Parathyroid adenoma (tissue), 2 donors: Measurements from ENCODE around the gene ZNF526.

Experiments
- H2AFZ ChIP-seq: fragments of 300-600 bp; sonication (generic); one replicate; pipeline ENCODE4 v1.7.0; 2017; ENCODE audit warnings: antibody characterized with exemption, mild to moderate bottlenecking
- H3K27ac ChIP-seq: fragments of 300-600 bp; sonication (generic); one replicate; pipeline ENCODE4 v1.7.0; 2017
- H3K27me3 ChIP-seq: fragments of 300-600 bp; sonication (generic); one replicate; pipeline ENCODE4 v1.7.0; 2017; ENCODE audit warnings: low read length; ENCODE audit not compliant: control insufficient read depth, insufficient read depth
- H3K36me3 ChIP-seq: fragments of 300-600 bp; sonication (generic); one replicate; pipeline ENCODE4 v1.7.0; 2017; ENCODE audit warnings: low read length; ENCODE audit not compliant: control insufficient read depth, insufficient read depth
- H3K4me1 ChIP-seq: fragments of 300-600 bp; sonication (generic); one replicate; pipeline ENCODE4 v1.7.0; 2017; ENCODE audit warnings: control low read depth
- H3K4me2 ChIP-seq: fragments of 300-600 bp; sonication (generic); one replicate; pipeline ENCODE4 v1.7.0; 2017; ENCODE audit warnings: low read length
- H3K4me3 ChIP-seq: fragments of 300-600 bp; sonication (generic); one replicate; pipeline ENCODE4 v1.7.0; 2017; ENCODE audit warnings: low read depth, low read length
- H3K79me2 ChIP-seq: fragments of 300-600 bp; sonication (generic); one replicate; pipeline ENCODE4 v1.7.0; 2017; ENCODE audit warnings: control low read depth
- H3K9ac ChIP-seq: fragments of 300-600 bp; sonication (generic); one replicate; pipeline ENCODE4 v1.7.0; 2017; ENCODE audit warnings: mild to moderate bottlenecking
- H3K9me3 ChIP-seq: fragments of 300-600 bp; sonication (generic); one replicate; pipeline ENCODE4 v1.7.0; 2017; ENCODE audit warnings: low read length; ENCODE audit not compliant: control insufficient read depth
- CTCF ChIP-seq: fragments of 300-600 bp; sonication (generic); IDR thresholded peaks from one replicate; pipeline ENCODE4 v1.7.0; 2017; ENCODE audit warnings: antibody characterized with exemption, mild to moderate bottlenecking
- donor health status: primary hyperparathyroidism.

ZNF526 gene

GRCh38 chr19:42198676-42199439 lies 21.3 kb upstream of the ZNF526 start:
- H3K9me3 ChIP-seq = no peaks in the 10 kb centered on the region
- H3K4me3 ChIP-seq = no peak overlapping the region
- TF ChIP-seq CTCF = no peak
- no peak overlapping the region for H3K4me2 ChIP-seq
- no peaks in the 10 kb centered on the region for H3K27me3 ChIP-seq
- H3K4me1 ChIP-seq = peaks cover 4% of the 10 kb centered on the region
- H3K9ac ChIP-seq = no peak overlapping the region
- no peak overlapping the region for H2AFZ ChIP-seq
- H3K79me2 ChIP-seq = peaks cover 21% of the 10 kb centered on the region
- H3K27ac ChIP-seq = no peak overlapping the region
- H3K36me3 ChIP-seq = no peaks in the 10 kb centered on the region

DNA sequence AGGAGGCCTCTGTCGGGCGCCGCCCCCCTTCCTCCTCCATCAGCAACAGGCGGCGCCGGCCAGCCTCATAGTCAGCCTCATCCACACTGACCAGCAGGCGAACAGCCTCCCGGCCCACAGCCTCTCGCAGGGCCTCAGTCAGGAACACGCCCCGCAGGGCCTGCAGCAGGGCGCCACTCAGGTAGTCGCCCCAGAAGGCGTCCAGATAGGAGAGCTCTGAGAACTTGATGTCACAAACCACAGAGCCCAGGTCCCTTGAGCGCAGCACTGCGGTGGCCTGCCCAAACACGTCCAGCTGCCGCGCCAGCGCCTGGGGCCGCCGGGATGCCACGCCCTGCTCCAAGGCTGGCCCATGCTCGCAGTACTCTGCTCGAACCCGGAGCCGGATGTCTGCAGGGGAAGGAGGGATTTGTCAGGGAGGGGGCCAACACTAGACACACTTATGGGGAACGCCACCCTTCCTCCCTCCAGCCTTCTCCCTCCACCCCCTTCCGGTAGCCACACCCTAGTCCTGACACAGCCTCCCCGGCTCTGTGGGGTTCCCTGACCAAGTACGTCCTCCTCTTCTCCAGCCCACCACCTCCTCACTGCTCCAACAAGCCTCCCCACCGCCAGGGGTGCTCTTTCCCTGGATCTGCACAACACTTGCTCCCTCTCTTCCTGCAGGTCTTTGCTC lies 20.5 kb upstream of the ZNF526 start:
- no peak overlapping the region for H3K9ac ChIP-seq
- no peak overlapping the region for H3K4me3 ChIP-seq
- H3K27me3 ChIP-seq = no peaks in the 10 kb centered on the region
- H3K36me3 ChIP-seq = no peaks in the 10 kb centered on the region
- TF ChIP-seq CTCF = no peak
- H3K9me3 ChIP-seq = no peaks in the 10 kb centered on the region
- no peak overlapping the region for H3K4me2 ChIP-seq
- peaks cover 5% of the 10 kb centered on the region for H3K4me1 ChIP-seq
- H3K79me2 ChIP-seq = peaks cover 25% of the 10 kb centered on the region
- H3K27ac ChIP-seq = no peak overlapping the region
- no peak overlapping the region for H2AFZ ChIP-seq

- Histone ChIP-seq H3K27me3 (no peaks in the 10 kb centered on the region), H3K36me3 (no peaks in the 10 kb centered on the region), H3K9ac (no peak overlapping the region), H3K4me2 (no peak overlapping the region), H3K4me3 (no peak overlapping the region), H3K4me1 (peaks cover 5% of the 10 kb centered on the region), H3K79me2 (peaks cover 30% of the 10 kb centered on the region), H2AFZ (no peak overlapping the region), H3K9me3 (no peaks in the 10 kb centered on the region), H3K27ac (no peak overlapping the region)
- no peak for TF ChIP-seq CTCF
These were observed 19.9 kb upstream of the ZNF526 start for GRCh38 chr19:42200116-42200715.

DNA sequence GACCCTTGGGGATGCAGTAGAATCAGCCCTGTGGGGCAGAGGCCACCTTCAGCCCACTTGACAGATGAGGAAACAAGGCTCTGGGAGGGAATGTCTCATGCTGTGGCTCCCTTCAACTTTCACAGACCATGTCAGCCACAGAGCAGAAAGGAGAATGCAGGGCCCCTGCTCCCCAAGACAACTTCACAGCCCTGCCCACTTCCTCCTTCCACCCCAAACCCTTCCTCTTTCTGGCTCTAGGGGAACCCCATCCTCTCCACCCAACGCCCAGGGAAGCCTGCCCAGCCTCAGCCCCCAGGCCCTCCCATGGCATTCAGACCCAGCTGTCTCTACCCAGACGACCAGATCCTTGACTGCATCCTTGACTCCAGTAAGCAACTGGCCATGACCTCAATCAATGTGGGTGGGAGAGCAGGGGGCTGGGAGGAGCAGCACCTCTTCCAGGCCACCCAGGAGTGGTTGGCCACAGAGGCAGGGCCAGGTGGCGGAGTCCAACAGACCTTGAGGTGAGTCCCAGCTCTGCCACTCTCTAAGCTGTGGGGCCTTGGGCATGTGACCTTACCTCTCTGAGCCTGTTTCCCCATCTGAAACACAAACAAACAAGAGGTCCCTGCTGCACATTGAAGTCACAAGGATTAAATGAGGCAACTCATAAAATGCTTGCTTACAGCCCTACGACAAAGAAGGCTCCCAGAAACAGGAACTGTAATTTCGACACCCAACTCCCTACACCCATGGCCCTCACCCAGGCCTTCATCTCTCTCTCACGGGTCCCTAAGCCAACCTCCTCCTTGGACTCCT lies 18.4 kb upstream of the ZNF526 start:
- no peak overlapping the region for H2AFZ ChIP-seq
- no peak overlapping the region for H3K4me2 ChIP-seq
- no peaks in the 10 kb centered on the region for H3K27me3 ChIP-seq
- H3K4me1 ChIP-seq = peaks cover 5% of the 10 kb centered on the region
- H3K79me2 ChIP-seq = peaks cover 43% of the 10 kb centered on the region
- H3K36me3 ChIP-seq = no peaks in the 10 kb centered on the region
- no peak overlapping the region for H3K4me3 ChIP-seq
- no peaks in the 10 kb centered on the region for H3K9me3 ChIP-seq
- no peak overlapping the region for H3K27ac ChIP-seq
- no peak for TF ChIP-seq CTCF
- H3K9ac ChIP-seq = no peak overlapping the region
